IPS-18c (cell line): ENCODE results near the gene ACACB.
"Not testable (repeated sequence)": the region's sequence is repeated elsewhere in the genome, so short reads cannot be mapped to it uniquely, and the experiment has no call there.

Source experiments
- H3K4me3 ChIP-seq: 2 replicates; pipeline ENCODE4 v1.7.0; 2013; ENCODE audit warnings: low read depth, mild to moderate bottlenecking, low read length, moderate library complexity; ENCODE audit not compliant: insufficient read depth
- H3K9me3 ChIP-seq: one replicate; pipeline ENCODE4 v1.6.1; 2013; ENCODE audit warnings: mild to moderate bottlenecking, low read length, moderate library complexity; ENCODE audit not compliant: control insufficient read depth, insufficient read depth

ACACB gene

GRCh38 chr12:109157986-109158385 lies 41.6 kb downstream of the ACACB start:
- no peaks in the 10 kb centered on the region for H3K9me3 ChIP-seq
- no peak overlapping the region for H3K4me3 ChIP-seq

GRCh38 chr12:109160433-109160832 lies 44.0 kb downstream of the ACACB start:
- Histone ChIP-seq H3K9me3 (no peaks in the 10 kb centered on the region), H3K4me3 (no peak overlapping the region)

GRCh38 chr12:109160873-109161272 lies 44.5 kb downstream of the ACACB start:
- H3K9me3 ChIP-seq: no peaks in the 10 kb centered on the region
- H3K4me3 ChIP-seq: no peak overlapping the region

GRCh38 chr12:109162551-109162950 lies 46.2 kb downstream of the ACACB start:
- Histone ChIP-seq H3K9me3 (no peaks in the 10 kb centered on the region), H3K4me3 (no peak overlapping the region)

GRCh38 chr12:109163167-109163566 lies 46.8 kb downstream of the ACACB start:
- Histone ChIP-seq H3K9me3 (no peaks in the 10 kb centered on the region), H3K4me3 (no peak overlapping the region)

- Histone ChIP-seq H3K4me3 (no peak overlapping the region), H3K9me3 (no peaks in the 10 kb centered on the region)
These were observed 49.2 kb downstream of the ACACB start for GRCh38 chr12:109165599-109165998.

GRCh38 chr12:109166371-109166770 lies 50.0 kb downstream of the ACACB start:
- Histone ChIP-seq H3K4me3 (no peak overlapping the region), H3K9me3 (no peaks in the 10 kb centered on the region)

- H3K4me3 ChIP-seq: no peak overlapping the region
These were observed 51.4 kb downstream of the ACACB start for GRCh38 chr12:109167781-109168180.

GRCh38 chr12:109169262-109169661 lies 52.9 kb downstream of the ACACB start:
- no peaks in the 10 kb centered on the region for H3K9me3 ChIP-seq

More at GRCh38 chr12:109167781-109168180, 51.4 kb downstream of the ACACB start:
- H3K9me3 ChIP-seq: no peaks in the 10 kb centered on the region

GRCh38 chr12:109169686-109170085 lies 53.3 kb downstream of the ACACB start:
- peaks cover 2% of the 10 kb centered on the region for H3K9me3 ChIP-seq
- H3K4me3 ChIP-seq: no peak overlapping the region

More at GRCh38 chr12:109169262-109169661, 52.9 kb downstream of the ACACB start:
- no peak overlapping the region for H3K4me3 ChIP-seq

- no peak overlapping the region for H3K4me3 ChIP-seq
- H3K9me3 ChIP-seq: peaks cover 2% of the 10 kb centered on the region
These were observed 53.9 kb downstream of the ACACB start for GRCh38 chr12:109170324-109170723.

- H3K9me3 ChIP-seq, H3K4me3 ChIP-seq: not testable (repeated sequence)
These were observed 56.4 kb downstream of the ACACB start for GRCh38 chr12:109172787-109173186.

- Histone ChIP-seq H3K9me3 (peaks cover 2% of the 10 kb centered on the region), H3K4me3 (no peak overlapping the region)
These were observed 57.3 kb downstream of the ACACB start for GRCh38 chr12:109173443-109174240.

- Histone ChIP-seq H3K9me3 (peaks cover 5% of the 10 kb centered on the region), H3K4me3 (no peak overlapping the region)
These were observed 58.1 kb downstream of the ACACB start for GRCh38 chr12:109174468-109174867.

GRCh38 chr12:109178532-109178931 lies 62.1 kb downstream of the ACACB start:
- Histone ChIP-seq H3K9me3 (peaks cover 5% of the 10 kb centered on the region), H3K4me3 (no peak overlapping the region)

GRCh38 chr12:109179927-109180326 lies 63.5 kb downstream of the ACACB start:
- Histone ChIP-seq H3K9me3 (peaks cover 2% of the 10 kb centered on the region), H3K4me3 (no peak overlapping the region)

GRCh38 chr12:109182041-109182839 lies 65.9 kb downstream of the ACACB start:
- Histone ChIP-seq H3K9me3 (peaks cover 2% of the 10 kb centered on the region), H3K4me3 (no peak overlapping the region)

- no peak overlapping the region for H3K4me3 ChIP-seq
These were observed 69.1 kb downstream of the ACACB start for GRCh38 chr12:109185441-109185840.

More at GRCh38 chr12:109185441-109185840, 69.1 kb downstream of the ACACB start:
- no peaks in the 10 kb centered on the region for H3K9me3 ChIP-seq
